Cardiac septum (tissue), 1 donor: ENCODE data around the gene PCDHA13. TPM values are rescaled to one million over a fixed set of nuclear protein-coding genes. Genes with fewer than 3 reads are reported as not detected.
"Not testable (repeated sequence)": the region's sequence is repeated elsewhere in the genome, so short reads cannot be mapped to it uniquely, and the experiment has no call there.

Experiments used
- DNase-seq: peaks from one replicate; pipeline ENCODE4 v3.0.0-alpha.2; 2020; ENCODE audit warnings: low spot score
- intact Hi-C: fragments of 100-400 bp; cut with DNase I; formaldehyde crosslinking; loops from one replicate; pipeline ENCODE4 v1.14.0; 2022
- total RNA-seq: library from RNA; stranded (reverse); fragmentation: NEBNext Ultra II Directional; extraction: Animal tissue kit (Norgen Biotek cat#: 25700); gene quantifications from one replicate; pipeline ENCODE4 v1.2.1, GENCODE V29; 2021
- donor health status: DM: no; HTN: no; CAD: no.

Gene PCDHA13
- total RNA-seq, 1 donor from 2014 or later = not detected

GRCh38 chr5:140868721-140869554 lies 13.0 kb upstream of the PCDHA13 start, which contains the start of gene PCDHA11:
Gene PCDHA11, plus strand, starts transcription at chr5:140868957. Its CDS starts 147 bp downstream, at chr5:140869104.
- intact Hi-C loops = no loop called here
- DNase-seq = no peak

DNA sequence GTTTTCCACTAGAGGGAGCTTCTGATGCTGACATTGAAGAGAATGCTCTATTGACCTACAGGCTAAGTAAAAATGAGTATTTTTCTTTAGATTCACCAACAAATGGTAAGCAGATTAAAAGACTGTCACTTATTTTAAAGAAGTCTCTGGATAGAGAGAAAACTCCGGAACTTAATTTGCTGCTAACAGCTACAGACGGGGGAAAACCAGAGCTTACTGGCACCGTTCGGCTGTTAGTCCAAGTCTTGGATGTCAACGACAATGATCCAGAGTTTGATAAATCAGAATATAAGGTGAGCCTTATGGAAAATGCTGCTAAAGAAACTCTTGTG lies 12.4 kb upstream of the PCDHA13 start:
- no peak for DNase-seq
- intact Hi-C loops = no loop called here

- intact Hi-C loops = no loop called here
- no peak for DNase-seq
These were observed 11.4 kb upstream of the PCDHA13 start for GRCh38 chr5:140870221-140871201.

DNA sequence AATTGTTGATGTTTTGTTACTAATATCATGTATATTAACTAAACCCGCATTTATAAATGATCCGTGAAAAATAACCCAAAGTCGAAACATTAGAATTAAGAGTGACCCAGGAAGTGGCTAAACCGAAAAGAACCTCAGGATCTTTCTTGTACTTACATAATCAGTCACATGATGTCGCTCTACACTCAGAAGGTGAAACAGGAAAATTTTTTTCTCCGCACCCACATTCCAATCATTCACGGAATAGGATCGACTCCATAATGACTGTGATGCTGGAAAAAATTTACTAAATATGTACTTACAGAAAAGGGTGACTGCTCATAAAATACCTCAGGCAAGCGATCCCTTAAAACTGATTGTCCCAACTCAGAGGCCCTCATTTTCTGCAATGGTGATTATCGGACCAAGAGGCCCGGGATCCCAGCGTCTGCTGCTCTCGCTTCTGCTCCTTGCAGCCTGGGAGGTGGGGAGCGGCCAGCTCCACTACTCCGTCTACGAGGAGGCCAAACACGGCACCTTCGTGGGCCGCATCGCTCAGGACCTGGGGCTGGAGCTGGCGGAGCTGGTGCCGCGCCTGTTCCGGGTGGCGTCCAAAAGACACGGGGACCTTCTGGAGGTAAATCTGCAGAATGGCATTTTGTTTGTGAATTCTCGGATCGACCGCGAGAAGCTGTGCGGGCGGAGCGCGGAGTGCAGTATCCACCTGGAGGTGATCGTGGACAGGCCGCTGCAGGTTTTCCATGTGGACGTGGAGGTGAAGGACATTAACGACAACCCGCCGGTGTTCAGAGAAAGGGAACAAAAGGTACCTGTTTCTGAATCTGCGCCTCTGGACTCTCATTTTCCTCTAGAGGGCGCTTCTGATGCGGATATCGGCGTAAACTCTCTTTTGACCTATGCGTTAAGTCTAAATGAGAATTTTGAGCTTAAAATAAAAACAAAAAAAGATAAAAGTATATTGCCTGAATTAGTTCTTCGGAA lies 6.5 kb upstream of the PCDHA13 start, which contains the start of gene PCDHA12:
Gene PCDHA12 (plus strand): TSS at position 224 of the 981 bp plus-strand sequence. CDS start 165 bp downstream, at position 389.
- no peak for DNase-seq
- intact Hi-C loops = no loop called here

- intact Hi-C loops, DNase-seq: not testable (repeated sequence)
These were observed 5.2 kb upstream of the PCDHA13 start for GRCh38 chr5:140876541-140877261.

- no peak for DNase-seq
- intact Hi-C loops = no loop called here
These were observed 4.7 kb upstream of the PCDHA13 start for GRCh38 chr5:140877262-140877581.

DNA sequence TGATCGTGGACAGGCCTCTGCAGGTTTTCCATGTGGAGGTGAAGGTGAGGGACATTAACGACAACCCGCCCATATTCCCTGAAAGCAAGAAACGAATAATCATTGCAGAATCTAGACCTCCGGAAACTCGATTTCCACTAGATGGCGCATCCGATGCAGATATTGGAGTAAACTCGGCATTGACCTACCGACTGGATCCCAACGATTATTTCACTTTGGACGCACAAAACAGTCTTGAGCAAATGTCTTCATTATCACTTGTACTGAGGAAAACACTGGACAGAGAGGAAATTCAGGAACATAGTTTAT lies 621 bp downstream of the PCDHA13 start:
- intact Hi-C loops = loop anchor here (5.0 kb wide), 1 partner anchor 160 kb away; no protein-coding TSS in a partner anchor
- DNase-seq = no peak

DNA sequence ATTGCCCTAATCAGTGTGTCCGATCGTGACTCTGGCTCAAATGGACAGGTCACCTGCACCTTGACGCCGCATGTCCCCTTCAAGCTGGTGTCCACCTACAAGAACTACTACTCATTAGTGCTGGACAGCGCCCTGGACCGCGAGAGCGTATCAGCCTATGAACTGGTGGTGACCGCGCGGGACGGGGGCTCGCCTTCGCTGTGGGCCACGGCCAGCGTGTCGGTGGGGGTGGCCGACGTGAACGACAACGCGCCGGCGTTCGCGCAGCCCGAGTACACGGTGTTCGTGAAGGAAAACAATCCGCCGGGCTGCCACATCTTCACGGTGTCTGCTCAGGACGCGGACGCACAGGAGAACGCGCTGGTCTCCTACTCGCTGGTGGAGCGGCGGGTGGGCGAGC lies 1.4 kb downstream of the PCDHA13 start:
- intact Hi-C loops = loop anchor here (5.0 kb wide), 1 partner anchor 159 kb away; no protein-coding TSS in a partner anchor
- no peak for DNase-seq

- DNase-seq = no peak
- intact Hi-C loops = loop anchor here (5.0 kb wide), 1 partner anchor 158 kb away; no protein-coding TSS in a partner anchor
These were observed 2.2 kb downstream of the PCDHA13 start for GRCh38 chr5:140883927-140884697.

- no peak for DNase-seq
- intact Hi-C loops = no loop called here
These were observed 34.4 kb downstream of the PCDHA13 start for GRCh38 chr5:140916325-140916724.

DNA sequence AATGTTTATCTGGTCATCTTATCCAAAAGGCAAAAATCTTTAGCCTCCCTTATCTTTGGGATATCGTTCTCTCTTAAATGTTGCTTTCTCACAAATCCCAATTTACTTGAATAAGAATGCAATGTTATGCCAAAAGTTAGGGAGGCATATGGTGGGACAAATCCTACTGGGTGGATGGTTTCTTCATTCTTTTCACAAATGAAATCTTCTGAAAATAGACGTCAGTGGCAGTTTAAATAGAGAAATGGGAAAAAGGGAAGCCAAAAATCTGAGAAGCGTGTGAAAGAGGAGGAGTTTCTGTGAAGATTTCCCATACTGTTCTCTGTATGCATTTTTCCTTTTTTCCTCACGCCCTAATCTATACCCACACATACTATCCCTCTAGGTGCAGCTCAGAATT lies 41.7 kb downstream of the PCDHA13 start:
- no peak for DNase-seq
- intact Hi-C loops = no loop called here

- no peak for DNase-seq
- intact Hi-C loops = loop anchor here (2.0 kb wide), 1 partner anchor 113 kb away; no protein-coding TSS in a partner anchor
These were observed 44.0 kb downstream of the PCDHA13 start, which contains the start of gene PCDHAC1 for GRCh38 chr5:140925806-140926442. Gene PCDHAC1, plus strand, starts transcription at chr5:140926299. Its CDS starts 594 bp downstream, at chr5:140926893.

DNA sequence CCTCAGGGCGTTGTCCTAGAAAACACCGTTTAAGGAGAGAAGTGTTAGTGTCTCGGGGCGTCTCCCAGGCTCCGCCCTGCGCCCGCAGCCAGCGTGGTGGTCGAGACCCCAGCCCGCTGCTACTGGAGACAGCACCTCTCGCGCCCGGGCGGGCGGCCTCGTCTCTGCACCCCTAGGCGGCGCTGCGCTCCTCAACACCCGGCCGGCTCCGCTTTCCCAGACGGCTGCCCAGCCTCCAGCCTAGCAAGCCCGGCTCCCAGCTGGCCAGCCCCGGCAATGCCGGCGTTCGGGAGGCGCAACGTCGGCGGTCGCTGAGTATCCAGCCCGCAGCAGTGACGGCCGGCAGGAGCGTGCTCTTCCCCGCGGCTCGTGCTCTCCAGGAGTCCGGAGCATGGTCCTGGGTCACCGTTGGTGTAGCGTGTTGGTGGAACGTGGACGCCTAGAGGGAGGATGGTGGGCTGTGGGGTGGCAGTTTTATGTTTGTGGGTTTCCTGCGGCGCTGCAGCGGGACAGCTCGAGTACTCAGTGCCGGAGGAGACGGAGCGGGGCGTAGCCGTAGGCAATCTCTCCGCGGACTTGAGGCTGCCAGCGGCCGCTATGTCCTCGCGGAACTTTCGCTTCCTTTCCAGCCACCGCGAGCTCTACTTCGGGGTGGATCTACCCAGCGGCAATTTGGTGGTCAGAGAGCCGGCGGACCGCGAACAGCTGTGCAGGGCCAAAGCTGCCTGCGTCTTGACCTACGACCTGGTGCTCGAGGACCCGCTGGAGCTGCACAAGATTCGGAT lies 44.7 kb downstream of the PCDHA13 start:
- intact Hi-C loops = loop anchor here (2.0 kb wide), 1 partner anchor 112 kb away; no protein-coding TSS in a partner anchor
- DNase-seq = no peak

DNA sequence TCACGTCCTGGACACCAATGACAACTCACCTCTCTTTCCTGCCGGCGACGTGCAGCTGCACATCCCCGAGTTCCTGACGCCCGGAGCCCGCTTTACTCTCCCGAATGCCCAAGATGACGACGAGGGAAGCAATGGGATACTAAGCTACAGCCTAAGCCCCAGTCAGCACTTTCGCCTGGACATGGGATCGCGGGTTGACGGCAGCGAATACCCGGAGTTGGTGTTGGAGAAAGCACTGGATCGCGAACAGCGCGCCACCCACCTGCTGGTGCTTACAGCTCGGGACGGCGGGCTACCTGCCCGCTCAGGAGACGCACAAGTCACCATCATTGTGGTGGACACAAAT lies 45.3 kb downstream of the PCDHA13 start:
- DNase-seq = no peak
- intact Hi-C loops = loop anchor here (2.0 kb wide), 1 partner anchor 112 kb away; no protein-coding TSS in a partner anchor
